ENCODE data around the gene DFFA. TPM values are rescaled to one million over a fixed set of nuclear protein-coding genes. Genes with fewer than 3 reads are reported as not detected.
"Not testable (repeated sequence)": the region's sequence is repeated elsewhere in the genome, so short reads cannot be mapped to it uniquely, and the experiment has no call there.

DFFA gene
- total RNA-seq, 2 experiments from 2014 or later, result 77.3 to 79.1 TPM

DNA sequence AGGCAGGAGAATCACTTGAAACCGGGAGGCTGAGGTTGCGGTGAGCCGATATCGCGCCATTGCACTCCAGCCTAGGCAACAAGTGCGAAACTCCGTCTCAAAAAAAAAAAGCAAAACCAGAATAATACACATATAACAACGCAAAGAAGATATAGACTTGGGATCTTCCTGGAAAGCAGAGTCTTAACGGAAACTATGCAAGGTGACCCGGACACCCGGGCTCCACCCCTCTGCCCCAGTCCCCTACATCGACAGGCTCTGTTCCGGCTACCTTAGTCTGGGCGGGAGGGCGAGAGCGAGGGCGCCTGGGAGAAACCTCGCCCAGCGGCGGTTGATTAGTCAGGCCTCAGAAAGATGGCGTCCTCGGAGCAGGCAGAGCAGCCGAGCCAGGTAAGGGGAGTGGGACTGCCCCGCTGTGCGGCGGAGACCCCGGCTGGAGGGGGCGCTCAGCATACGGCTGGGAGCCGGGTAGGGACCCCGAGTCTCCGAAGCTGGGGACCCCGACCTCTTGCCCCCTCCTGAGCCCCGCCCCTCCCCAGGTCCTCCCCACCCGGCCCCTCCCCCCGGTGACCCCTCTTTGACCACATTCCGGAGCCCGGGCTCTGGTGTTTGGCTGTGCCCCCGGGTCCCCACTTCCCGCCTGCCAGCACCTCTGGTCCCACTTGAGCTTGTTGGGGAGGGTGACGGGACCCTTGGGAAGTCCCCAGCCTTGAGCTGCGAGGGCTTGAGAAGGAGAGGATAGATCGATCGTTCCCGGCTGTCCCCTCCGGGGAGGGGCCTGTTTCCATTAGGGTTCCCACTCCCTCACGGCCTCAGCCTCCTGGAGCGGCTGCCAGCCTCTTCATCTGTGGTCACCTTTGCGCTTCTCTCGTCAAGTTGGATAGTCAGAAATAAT is 2.5 kb upstream of the DFFA start, which contains the start of gene PEX14:
Gene PEX14, plus strand, starts transcription at position 338 of the 895 bp plus-strand sequence. Its CDS starts 17 bp downstream, at position 355.
- ChIA-PET POLR2A (interaction anchor here (0.6 kb wide), 1 partner anchor 45 kb away, joined by 3 read pairs; no protein-coding TSS in a partner anchor), CTCF (interaction anchor here (0.5 to 1.2 kb wide), 3 partner anchors 19 to 467 kb away, joined by 3 to 4 read pairs (median 3); no protein-coding TSS in a partner anchor)

DNA sequence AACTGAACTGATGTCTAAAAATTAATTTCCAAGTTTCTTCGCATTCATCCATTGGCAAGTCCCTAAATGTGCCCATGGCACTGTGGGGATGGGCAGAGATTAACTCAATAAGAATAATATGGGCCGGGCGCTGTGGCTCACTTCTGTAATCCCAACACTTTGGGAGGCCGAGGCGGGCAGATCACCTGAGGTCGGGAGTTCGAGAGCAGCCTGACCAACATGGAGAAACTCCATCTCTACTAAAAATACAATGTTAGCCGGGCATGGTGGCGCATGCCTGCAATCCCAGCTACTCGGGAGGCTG is 1.9 kb upstream of the DFFA start:
- POLR2A ChIA-PET, result interaction anchor here (0.6 kb wide), 1 partner anchor 45 kb away, joined by 3 read pairs; no protein-coding TSS in a partner anchor
- CTCF ChIA-PET, result interaction anchor here (0.7 kb wide), 1 partner anchor 44 kb away, joined by 3 read pairs; the partner anchor contains the start of gene CENPS

- ChIA-PET CTCF (interaction anchor here (0.7 to 1.0 kb wide), 2 partner anchors 21 to 43 kb away, joined by 3 read pairs; partner anchors contain the start of gene CENPS), POLR2A (interaction anchor here (0.6 kb wide), 1 partner anchor 607 kb away, joined by 9 read pairs; no protein-coding TSS in a partner anchor)
Measured at GRCh38 chr1:10473145-10473765, 926 bp upstream of the DFFA start.

DNA sequence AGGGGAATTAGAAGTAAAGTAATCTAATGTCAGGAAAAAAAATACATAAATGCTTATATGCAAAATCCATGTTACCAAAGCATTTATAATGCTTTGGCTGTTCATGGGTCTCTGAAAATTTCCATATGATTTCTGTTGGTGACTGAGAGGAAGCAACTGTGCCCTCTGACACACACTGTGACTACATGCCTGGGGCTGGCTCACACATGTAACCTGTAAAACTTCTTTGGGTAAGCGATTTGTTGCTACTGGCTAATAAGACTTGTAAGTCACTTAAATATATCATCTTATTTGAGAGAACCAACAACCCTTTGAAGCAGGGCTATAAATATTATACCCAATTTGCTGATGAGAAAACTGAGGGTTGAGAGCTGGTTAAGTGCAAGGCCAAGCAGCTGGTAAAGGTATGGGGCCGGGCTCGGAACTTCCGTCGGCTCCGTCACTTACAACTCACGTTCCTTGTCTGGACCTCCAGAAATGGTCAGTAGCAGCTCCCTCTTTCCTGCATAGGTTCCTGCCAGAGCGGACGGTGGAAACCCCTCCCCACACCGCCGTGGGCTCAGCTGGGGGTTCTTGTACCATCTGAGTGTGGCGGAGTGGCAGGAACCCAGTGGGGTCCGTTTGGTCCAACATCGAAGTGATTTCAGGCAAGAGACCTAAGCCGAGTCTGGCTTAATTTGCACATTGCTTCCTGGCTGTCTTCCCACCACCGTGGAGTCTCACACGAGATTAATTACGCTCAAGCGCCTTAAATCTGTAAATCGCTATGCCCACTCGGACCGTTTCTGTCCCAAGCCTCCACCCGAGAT is 714 bp downstream of the DFFA start:
- ChIA-PET POLR2A (interaction anchor here (0.5 kb wide), 1 partner anchor 235 kb away, joined by 3 read pairs; no protein-coding TSS in a partner anchor), CTCF (no interaction called here)

GRCh38 chr1:10470043-10470442 is 2.3 kb downstream of the DFFA start:
- CTCF ChIA-PET, result no interaction called here
- POLR2A ChIA-PET, result no interaction called here

- CTCF ChIA-PET, result interaction anchor here (0.7 kb wide), 1 partner anchor 1406 kb away, joined by 3 read pairs; no protein-coding TSS in a partner anchor
- POLR2A ChIA-PET, result no interaction called here
Measured at GRCh38 chr1:10467078-10467477, 5.3 kb downstream of the DFFA start.

DNA sequence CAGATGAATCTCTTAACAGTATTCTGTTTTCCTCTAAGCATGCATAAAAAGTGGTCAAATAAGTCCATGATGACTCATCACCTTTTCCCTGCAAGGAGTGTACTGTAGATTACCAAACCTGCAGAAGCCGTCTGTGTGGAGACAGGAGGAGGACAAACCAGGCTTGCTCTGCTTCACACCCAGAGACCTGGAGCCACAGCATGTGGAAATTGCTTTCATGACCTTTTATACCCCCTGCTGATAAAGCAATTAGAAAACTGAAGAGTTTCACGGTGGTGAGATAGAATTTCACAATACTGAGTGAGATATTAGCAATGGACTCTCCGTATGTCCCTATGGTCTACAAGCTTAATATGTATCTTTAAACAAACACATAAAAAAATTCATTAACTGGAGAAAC is 13.1 kb downstream of the DFFA start:
- ChIA-PET POLR2A (no interaction called here), CTCF (no interaction called here)

DNA sequence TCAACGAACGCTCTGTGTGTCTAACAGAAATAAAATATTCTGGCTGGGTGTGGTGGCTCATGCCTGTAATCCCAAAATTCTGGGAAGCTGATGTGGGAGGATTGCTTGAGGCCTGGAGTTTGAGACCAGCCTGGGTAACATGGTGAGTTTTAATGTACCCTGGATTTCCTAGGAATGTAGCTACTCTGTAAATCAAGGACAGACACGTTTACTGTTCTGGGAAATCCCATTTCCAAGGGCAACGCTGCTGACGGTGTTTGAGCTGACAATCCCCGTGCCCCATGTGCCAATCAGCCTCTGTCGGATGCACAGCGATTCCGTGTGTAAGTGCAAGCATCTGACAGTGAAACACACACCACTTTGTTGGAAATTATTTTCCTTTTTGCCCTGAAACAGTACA is 14.5 kb downstream of the DFFA start:
- ChIA-PET CTCF (no interaction called here), POLR2A (no interaction called here)

GRCh38 chr1:10457462-10457861 is 14.9 kb downstream of the DFFA start:
- CTCF ChIA-PET, POLR2A ChIA-PET: not testable (repeated sequence)

- POLR2A ChIA-PET, result interaction anchor here (0.6 kb wide), 1 partner anchor 286 kb away, joined by 4 read pairs; no protein-coding TSS in a partner anchor
- CTCF ChIA-PET, result interaction anchor here (0.6 kb wide), 2 partner anchors 24 to 483 kb away, joined by 3 read pairs; no protein-coding TSS in a partner anchor
Measured at GRCh38 chr1:10456661-10457060, 15.7 kb downstream of the DFFA start.

DNA sequence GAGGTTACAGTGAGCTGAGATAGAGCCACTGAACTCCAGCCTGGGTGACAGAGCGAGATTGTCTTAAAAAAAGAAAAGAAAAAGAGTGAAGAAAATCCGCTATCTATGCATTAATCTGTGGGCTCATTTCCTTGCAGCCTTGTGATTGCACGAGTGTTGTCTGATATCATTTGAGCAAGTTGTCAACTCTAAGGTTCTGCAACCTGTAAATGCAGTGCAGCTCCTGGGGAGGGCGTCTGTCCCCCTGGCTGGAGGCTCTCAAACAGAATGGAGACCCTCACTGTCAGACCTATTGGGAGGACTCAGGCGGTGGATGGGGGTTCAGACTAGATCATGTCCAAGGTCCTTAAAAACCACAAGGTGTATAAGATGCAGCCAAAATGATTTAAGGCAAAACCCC is 16.3 kb downstream of the DFFA start:
- ChIA-PET CTCF (interaction anchor here (0.6 to 0.7 kb wide), 3 partner anchors 24 to 484 kb away, joined by 3 to 5 read pairs (median 3); no protein-coding TSS in a partner anchor), POLR2A (interaction anchor here (0.6 kb wide), 1 partner anchor 286 kb away, joined by 4 read pairs; no protein-coding TSS in a partner anchor)

DNA sequence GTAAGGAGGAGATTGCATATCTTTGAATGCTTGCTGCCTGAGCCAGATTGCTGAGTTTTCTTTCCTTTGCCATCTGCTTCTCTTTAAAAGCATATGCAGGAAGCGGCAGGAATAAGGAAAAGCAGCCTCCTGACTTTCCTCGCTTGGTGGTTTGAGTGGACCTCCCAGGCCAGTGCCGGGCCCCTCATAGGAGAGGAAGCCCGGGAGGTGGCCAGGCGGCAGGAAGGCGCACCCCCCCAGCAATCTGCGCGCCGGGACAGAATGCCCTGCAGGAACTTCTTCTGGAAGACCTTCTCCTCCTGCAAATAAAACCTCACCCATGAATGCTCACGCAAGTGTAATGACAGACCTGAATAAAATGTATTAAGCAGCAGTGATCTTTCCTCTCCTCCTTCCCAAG is 21.0 kb downstream of the DFFA start:
- ChIA-PET POLR2A (no interaction called here), CTCF (no interaction called here)

- CTCF ChIA-PET, result no interaction called here
- POLR2A ChIA-PET, result no interaction called here
Measured at GRCh38 chr1:10450836-10451235, 21.5 kb downstream of the DFFA start.

DNA sequence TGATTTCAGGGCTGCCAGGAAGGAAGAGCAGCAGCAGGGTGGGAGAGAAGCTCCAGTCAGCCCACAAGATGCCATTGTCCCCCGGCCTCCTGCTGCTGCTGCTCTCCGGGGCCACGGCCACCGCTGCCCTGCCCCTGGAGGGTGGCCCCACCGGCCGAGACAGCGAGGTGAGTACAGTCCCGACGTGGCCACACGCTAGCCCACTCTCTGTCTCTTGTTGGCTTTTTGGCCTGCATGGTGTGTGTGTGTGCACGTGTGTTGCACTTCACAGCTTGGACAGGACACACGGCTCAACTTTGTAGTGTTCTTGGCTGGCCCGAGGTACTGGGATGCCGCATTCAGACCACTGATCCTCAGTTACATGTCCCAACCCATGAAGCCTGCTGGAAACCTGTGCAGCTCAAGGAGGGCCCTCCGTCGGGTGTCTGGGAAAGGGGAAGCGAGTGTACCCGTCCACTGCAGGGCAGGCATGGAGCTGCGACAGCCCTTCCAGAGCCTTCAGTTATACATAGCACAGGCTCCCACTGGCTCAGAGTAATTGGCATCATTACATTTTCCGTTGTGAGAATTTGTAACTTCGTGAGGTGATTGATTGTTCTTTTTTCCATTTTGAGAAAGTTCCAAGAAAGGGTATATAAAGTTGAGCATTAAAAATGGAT is 22.0 kb downstream of the DFFA start:
- CTCF ChIA-PET, result no interaction called here

DNA sequence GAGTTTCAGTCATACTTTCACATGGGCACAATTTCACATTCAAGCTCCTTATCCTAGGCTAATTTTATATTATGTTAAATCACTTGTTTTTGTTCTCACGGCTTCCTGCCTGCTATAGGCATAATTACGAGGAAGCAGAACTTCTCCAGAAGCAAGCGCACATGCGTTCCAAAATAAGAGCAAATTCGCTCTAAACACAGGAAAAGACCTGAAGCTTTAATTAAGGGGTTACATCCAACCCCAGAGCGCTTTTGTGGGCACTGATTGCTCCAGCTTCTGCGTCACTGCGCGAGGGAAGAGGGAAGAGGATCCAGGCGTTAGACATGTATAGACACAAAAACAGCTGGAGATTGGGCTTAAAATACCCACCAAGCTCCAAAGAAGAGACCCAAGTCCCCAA is 22.6 kb downstream of the DFFA start, which contains the start of gene CORT:
Gene CORT, plus strand, starts transcription at position 281 of the 400 bp plus-strand sequence. CDS start 193 bp downstream, outside the sequence.
- CTCF ChIA-PET, result no interaction called here
- POLR2A ChIA-PET, result interaction anchor here (0.9 kb wide), 1 partner anchor 14 kb away, joined by 3 read pairs; no protein-coding TSS in a partner anchor

More for the DNA sequence above, 22.0 kb downstream of the DFFA start:
- POLR2A ChIA-PET, result no interaction called here

GRCh38 chr1:10446790-10447422 is 25.4 kb downstream of the DFFA start:
- CTCF ChIA-PET, result interaction anchor here (1.5 kb wide), 1 partner anchor 16 kb away, joined by 3 read pairs; no protein-coding TSS in a partner anchor

DNA sequence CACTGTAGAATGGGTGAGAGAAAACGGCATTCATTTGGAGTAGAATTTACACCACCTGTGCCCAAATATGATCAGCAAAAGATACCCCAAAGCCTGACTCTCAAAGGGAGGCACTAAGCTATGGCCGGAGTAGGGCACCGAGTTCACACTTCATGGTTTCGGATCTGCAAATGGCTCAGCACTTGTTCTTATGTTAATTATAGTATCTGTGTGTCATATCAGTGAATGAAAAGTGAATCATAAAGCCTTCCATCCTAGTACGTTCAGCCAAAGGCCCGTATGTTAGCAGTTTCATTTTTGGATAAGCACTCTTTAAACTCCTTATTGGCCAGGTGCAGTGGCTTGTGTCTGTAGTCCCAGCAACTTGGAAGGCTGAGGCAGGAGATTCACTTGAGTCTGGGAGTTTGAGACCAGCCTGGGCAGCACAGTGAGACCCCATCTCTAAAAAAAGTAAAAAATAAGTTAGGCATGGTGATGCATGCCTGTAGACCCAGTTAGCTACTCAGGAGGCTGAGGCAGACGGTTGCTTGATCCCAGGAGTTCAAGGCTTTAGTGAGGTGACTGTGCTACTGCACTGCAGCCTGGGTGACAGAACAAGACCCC is 27.4 kb downstream of the DFFA start:
- CTCF ChIA-PET, result interaction anchor here (0.8 to 1.4 kb wide), 2 partner anchors 15 to 19 kb away, joined by 3 read pairs; partner anchors contain the start of gene CENPS
- POLR2A ChIA-PET, result no interaction called here

More at GRCh38 chr1:10446790-10447422, 25.4 kb downstream of the DFFA start:
- POLR2A ChIA-PET, result no interaction called here

GRCh38 chr1:10444248-10444647 is 28.1 kb downstream of the DFFA start:
- ChIA-PET POLR2A (no interaction called here), CTCF (interaction anchor here (0.8 to 1.4 kb wide), 2 partner anchors 14 to 19 kb away, joined by 3 read pairs; partner anchors contain the start of gene CENPS)

Measured in activated CD8-positive, alpha-beta memory T cell treated with anti-CD3 and anti-CD28 coated beads for 36 hours (primary cell).